ENCODE results near the gene PLEKHS1. TPM values are rescaled to one million over a fixed set of nuclear protein-coding genes. Genes with fewer than 3 reads are reported as not detected.

PLEKHS1 gene
- 5.9 and 13.8 TPM in 2 replicates for total RNA-seq (2022)
- Bru-seq, nascent RNA = percentile 64 among the genes with signal in this experiment
- percentile 81 among the genes with signal in this experiment for BruChase-seq, experiment 1, labeled RNA remaining after a 6-hour chase
- BruChase-seq, experiment 2, labeled RNA remaining after a 2-hour chase = percentile 93 among the genes with signal in this experiment
- long read RNA-seq, partial matches to known transcripts = 1 of 6 reads
- long read RNA-seq, other reads (novel, unspliced or antisense) = 5 of 6 reads

- H3K27me3 Mint-ChIP-seq (ENCODE audit: unreplicated experiment) = no peaks in the 10 kb centered on the region
- H3K4me3 Mint-ChIP-seq (ENCODE audit: low read depth, unreplicated experiment) = peak within 1 kb of the TSS; percentile 38
- H3K9me3 Mint-ChIP-seq (ENCODE audit: low read depth, unreplicated experiment) = peaks cover 3% of the 10 kb centered on the region
- intact Hi-C loops (cut with micrococcal nuclease; ENCODE audit: unreplicated experiment) = no loop called here
- no peak within 1 kb of the TSS for H3K27ac Mint-ChIP-seq (ENCODE audit: unreplicated experiment)
- H3K36me3 Mint-ChIP-seq (ENCODE audit: insufficient read depth, unreplicated experiment) = peaks cover 3% of the 10 kb centered on the region
- peak; percentile 66 for DNase-seq
- CTCF ChIA-PET = no interaction called here
- no TSS peak for BruUV-seq (replicated peaks)
- TF ChIP-seq CTCF (IDR thresholded peaks at IDR 0.05; ENCODE audit: unreplicated experiment) = no peak
- peaks cover 17% of the 10 kb centered on the region for H3K4me1 Mint-ChIP-seq (ENCODE audit: low read depth, unreplicated experiment)
These were observed at the start of gene PLEKHS1 for GRCh38 chr10:113751181-113751732. Gene PLEKHS1 (plus strand): TSS chr10:113751682. CDS start chr10:113755278, 3,596 bp downstream.

DNA sequence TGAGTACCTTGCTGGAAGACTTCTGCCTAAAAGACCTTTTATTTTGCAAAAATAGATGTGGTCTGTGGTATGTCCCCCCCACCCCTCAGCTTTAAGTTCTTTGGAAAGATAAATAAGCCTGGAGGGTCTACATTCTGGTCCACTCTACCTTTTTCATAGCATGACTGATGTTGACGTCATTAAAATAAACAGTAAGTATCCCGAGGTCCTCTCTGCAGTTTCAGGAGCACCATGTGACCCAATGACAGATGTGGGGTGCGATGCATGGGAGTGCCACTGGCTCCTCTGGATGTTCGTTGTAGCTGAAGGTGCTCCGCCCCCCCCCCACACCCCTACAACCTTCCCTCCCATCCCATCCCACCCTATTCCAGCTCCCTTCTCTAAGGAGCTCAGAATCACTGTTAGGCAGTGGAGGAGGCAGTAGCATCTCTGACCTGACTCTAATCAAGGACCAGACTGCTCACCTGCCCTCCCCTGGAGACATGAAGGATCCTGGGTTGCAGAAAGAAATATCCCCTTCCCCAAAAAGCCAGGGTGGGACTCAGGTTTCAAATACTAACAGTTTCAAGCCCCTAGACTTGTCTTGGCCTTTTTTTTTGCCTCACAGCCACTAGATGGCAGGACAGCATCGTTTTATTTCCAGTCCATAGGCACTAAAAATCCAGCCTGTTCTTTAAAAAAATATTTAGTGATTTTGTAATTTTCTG is 46.7 kb upstream of the PLEKHS1 start:
- peak; percentile 24 for TF ChIP-seq CTCF (IDR thresholded peaks at IDR 0.05; ENCODE audit: unreplicated experiment)
- H3K27me3 Mint-ChIP-seq (ENCODE audit: unreplicated experiment) = no peaks in the 10 kb centered on the region
- CTCF ChIA-PET = interaction anchor here (0.6 kb wide), 1 partner anchor 136 kb away, joined by 5 read pairs; no protein-coding TSS in a partner anchor
- H3K9me3 Mint-ChIP-seq (ENCODE audit: low read depth, unreplicated experiment) = no peaks in the 10 kb centered on the region
- peak; percentile 32 for DNase-seq
- no peak overlapping the region for H3K4me3 Mint-ChIP-seq (ENCODE audit: low read depth, unreplicated experiment)
- no peaks in the 10 kb centered on the region for H3K36me3 Mint-ChIP-seq (ENCODE audit: insufficient read depth, unreplicated experiment)
- intact Hi-C loops (cut with micrococcal nuclease; ENCODE audit: unreplicated experiment) = loop anchor here (2.0 to 10.0 kb wide), 2 partner anchors 150 to 398 kb away; partner anchors contain the start of genes DCLRE1A and NHLRC2
- no peak overlapping the region for H3K27ac Mint-ChIP-seq (ENCODE audit: unreplicated experiment)
- BruUV-seq (replicated peaks) = no TSS peak
- no peaks in the 10 kb centered on the region for H3K4me1 Mint-ChIP-seq (ENCODE audit: low read depth, unreplicated experiment)

DNA sequence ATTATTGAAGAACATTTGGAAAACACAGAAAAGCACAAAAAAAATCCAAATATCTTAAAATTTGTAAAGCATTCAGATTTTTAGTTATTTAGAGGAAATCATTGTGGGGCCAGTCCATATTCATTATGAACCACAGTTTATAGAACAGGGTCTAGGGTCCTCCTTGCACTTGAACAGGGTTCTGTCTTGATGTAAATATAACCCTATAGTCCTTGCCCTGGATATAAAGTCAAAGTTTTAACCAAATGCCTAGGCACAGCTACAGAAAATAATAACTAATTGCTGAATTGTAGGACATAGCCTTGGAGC is 46.2 kb upstream of the PLEKHS1 start:
- no peak for DNase-seq
- Mint-ChIP-seq H3K9me3 (ENCODE audit: low read depth, unreplicated experiment) (no peaks in the 10 kb centered on the region), H3K4me1 (ENCODE audit: low read depth, unreplicated experiment) (no peaks in the 10 kb centered on the region), H3K27ac (ENCODE audit: unreplicated experiment) (no peak overlapping the region), H3K36me3 (ENCODE audit: insufficient read depth, unreplicated experiment) (no peaks in the 10 kb centered on the region), H3K4me3 (ENCODE audit: low read depth, unreplicated experiment) (no peak overlapping the region), H3K27me3 (ENCODE audit: unreplicated experiment) (no peaks in the 10 kb centered on the region)
- no TSS peak for BruUV-seq (replicated peaks)
- no peak for TF ChIP-seq CTCF (IDR thresholded peaks at IDR 0.05; ENCODE audit: unreplicated experiment)
- CTCF ChIA-PET = interaction anchor here (0.6 kb wide), 1 partner anchor 135 kb away, joined by 5 read pairs; no protein-coding TSS in a partner anchor
- intact Hi-C loops (cut with micrococcal nuclease; ENCODE audit: unreplicated experiment) = loop anchor here (2.0 to 10.0 kb wide), 2 partner anchors 150 to 398 kb away; partner anchors contain the start of genes DCLRE1A and NHLRC2

DNA sequence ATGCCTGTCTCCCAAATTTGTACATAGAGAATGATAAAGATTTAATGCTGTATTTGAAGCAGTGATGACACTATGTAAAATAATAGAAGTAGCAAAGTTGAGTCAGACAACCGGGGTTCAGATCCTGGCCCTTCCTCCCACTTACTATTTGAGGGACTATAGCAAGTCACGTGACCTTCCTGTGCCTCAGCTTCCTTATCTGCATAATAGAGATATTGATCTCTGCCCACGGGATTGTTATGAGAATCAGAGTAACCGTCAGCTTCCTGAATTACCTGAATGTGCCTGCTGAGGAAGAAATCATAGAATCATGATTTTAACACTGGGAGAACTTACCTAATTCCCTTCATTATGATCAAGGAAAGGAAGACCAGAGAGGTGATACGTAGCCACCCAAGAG is 44.9 kb upstream of the PLEKHS1 start:
- H3K9me3 Mint-ChIP-seq (ENCODE audit: low read depth, unreplicated experiment) = no peaks in the 10 kb centered on the region
- intact Hi-C loops (cut with micrococcal nuclease; ENCODE audit: unreplicated experiment) = loop anchor here (10.0 kb wide), 1 partner anchor 148 kb away; the partner anchor contains the start of genes DCLRE1A and NHLRC2
- BruUV-seq (replicated peaks) = no TSS peak
- H3K4me3 Mint-ChIP-seq (ENCODE audit: low read depth, unreplicated experiment) = no peak overlapping the region
- CTCF ChIA-PET = no interaction called here
- H3K27me3 Mint-ChIP-seq (ENCODE audit: unreplicated experiment) = no peaks in the 10 kb centered on the region
- DNase-seq = no peak
- TF ChIP-seq CTCF (IDR thresholded peaks at IDR 0.05; ENCODE audit: unreplicated experiment) = no peak
- no peaks in the 10 kb centered on the region for H3K4me1 Mint-ChIP-seq (ENCODE audit: low read depth, unreplicated experiment)
- no peaks in the 10 kb centered on the region for H3K36me3 Mint-ChIP-seq (ENCODE audit: insufficient read depth, unreplicated experiment)
- H3K27ac Mint-ChIP-seq (ENCODE audit: unreplicated experiment) = no peak overlapping the region
